SKM-1 (cell line): Measurements from ENCODE around the gene WWOX.

Source experiments
- DNase-seq: peaks from one replicate; lab custom pipeline; 2025; ENCODE audit not compliant: unreplicated experiment; lab: John Stamatoyannopoulos, UW

Gene WWOX

DNA sequence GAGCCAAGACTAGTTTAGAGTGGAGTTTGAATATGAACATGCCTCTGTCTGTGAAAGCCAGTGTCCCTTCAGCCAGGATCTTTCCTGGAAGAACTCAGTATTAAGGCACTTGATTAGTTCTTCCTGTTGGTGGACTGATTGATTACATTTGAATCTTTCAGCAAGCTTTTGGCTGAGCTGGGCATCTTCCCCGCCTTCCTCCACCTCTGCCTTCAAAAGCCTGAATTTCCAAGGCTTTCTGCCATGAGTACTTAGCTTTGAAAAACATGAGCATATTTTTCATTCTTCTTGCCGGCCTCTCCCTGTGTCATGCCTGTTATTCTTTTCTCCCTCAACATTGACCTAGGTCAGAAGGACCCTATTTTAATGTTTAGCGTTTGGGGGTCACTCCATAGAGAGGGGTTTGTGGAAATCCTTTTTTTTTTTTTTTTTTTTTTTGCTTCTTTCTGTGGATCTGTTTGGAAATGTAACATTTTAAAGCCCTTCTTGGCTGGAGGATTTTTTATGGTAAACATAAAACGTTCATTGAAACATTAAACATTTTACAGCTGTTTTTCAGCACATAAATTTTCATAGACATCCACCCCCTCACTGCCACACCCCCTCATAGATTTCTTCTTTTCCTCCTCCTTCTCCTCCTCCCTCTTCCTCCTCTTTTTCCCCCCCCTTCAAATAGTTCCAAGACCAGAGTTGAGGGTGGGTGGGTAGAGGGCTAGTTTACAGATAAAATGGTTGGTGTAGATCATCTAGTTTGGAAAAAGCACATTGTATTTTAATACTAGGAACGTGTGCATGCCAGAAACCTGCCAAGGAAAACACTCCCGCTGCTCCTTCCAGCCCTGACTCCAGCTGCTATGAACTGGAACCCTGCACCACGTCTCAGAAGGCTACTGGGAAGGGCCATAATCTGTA, 645.9 kb downstream of the WWOX start:
- no peak for DNase-seq

- no peak for DNase-seq
Observed at GRCh38 chr16:78746718-78747117, 647.3 kb downstream of the WWOX start.

- DNase-seq = no peak
Observed at GRCh38 chr16:78748220-78748929, 648.9 kb downstream of the WWOX start.

DNA sequence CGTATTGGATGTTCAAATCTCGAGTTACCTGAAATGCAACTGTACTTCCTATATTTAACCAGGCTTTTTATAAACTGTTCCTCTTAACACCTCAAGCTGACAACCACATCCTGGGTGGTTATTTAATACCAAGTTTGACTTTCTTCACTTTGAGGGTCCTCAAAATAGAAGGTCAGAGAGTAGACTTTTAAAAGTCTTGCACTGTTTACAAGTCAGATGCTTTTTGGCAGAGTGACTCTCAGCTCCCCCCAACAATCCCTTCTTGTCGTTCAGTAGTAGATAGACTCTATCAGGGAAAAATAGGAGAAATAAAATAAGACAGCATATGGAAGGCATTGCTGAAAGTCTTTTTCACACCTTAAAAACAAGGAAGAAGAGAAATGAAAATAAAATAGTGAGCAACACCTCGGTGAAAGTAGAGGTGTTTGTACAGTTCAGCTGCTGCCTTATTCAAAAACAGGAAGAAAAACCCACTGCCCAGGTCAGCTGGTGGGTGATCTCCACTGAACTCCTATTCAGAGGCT, 650.4 kb downstream of the WWOX start:
- no peak for DNase-seq

- DNase-seq = no peak
Observed at GRCh38 chr16:78750611-78751010, 651.2 kb downstream of the WWOX start.

GRCh38 chr16:78751601-78752000, 652.1 kb downstream of the WWOX start:
- DNase-seq = no peak

GRCh38 chr16:78754713-78755112, 655.3 kb downstream of the WWOX start:
- DNase-seq = no peak

DNA sequence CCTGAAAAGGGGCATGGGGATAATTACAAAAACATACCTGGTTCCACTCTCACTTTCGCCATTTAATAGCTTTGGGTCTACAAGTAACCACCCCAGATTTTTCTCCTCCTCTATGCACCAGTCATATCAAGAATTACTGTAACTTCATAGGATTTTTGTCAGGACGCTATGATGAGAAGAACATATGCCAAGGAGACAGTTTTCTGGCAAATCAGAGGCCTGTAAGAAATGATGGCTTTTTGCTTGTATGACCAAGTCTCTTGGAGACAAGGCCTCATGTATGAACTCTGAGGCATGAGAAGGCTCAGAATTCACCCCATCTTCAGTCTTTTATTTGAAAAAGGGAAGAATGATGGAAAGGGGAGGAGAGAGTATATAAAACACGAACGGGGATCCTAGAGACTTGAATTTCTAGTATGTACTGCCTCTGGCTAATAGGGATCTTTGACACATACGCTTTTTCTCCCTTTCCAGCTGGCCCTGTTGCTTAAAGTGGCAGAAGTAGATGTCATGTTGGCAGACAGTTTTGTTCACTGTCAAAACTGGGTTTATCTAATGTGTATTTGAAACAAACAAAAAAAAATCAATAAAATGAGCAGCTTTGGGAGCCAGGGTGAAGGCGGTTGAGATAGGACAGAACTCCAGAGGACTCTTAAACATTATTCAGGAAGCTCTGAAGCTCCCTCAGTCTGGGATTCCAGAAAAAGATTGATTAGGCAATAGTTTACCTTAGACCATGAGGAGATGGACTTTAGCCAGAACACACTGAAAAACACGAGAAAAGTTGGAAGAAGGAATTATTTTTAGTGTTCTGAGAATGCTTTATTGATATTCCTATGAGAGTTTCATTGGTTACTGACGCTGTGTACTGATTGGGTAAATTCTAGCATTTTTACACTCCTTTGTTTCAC, 656.6 kb downstream of the WWOX start:
- DNase-seq = no peak

GRCh38 chr16:78759596-78759995, 660.1 kb downstream of the WWOX start:
- no peak for DNase-seq

DNA sequence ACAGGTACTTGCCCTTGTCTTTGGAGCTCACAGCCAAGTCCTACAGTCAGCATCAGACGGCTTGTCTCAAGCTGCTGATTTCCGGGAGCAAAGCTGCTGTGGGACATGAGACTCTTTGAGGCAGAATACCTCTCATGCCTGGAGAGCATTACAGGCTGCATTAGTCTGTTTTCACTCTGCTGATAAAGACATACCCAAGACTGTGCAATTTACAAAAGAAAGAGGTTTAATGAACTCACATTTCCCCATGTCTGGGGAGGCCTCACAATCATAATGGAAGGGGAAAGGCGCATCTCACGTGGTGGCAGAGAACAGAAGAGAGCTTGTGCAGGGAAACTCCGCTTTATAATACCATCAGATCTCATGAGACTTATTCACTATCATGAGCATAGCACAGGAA, 661.2 kb downstream of the WWOX start:
- no peak for DNase-seq

DNA sequence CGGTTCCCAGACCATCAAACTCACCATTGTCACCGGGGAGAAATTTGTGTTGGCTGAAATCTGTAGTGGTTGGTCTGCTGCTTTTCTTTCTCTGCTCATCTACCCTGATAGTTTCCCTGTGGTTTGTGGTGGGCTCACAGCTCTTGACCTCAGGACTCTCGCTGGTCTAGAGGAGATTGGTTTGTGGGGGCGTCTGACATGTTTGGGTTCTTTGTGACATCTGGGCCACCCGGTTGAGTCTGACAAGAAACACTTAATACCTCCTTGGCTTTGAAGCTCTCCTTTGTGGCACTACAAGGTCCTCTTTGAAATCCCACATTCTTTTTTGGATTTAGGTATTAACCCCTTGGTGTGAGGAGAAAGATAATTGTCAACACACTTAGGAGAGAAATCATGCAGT, 662.0 kb downstream of the WWOX start:
- no peak for DNase-seq

DNA sequence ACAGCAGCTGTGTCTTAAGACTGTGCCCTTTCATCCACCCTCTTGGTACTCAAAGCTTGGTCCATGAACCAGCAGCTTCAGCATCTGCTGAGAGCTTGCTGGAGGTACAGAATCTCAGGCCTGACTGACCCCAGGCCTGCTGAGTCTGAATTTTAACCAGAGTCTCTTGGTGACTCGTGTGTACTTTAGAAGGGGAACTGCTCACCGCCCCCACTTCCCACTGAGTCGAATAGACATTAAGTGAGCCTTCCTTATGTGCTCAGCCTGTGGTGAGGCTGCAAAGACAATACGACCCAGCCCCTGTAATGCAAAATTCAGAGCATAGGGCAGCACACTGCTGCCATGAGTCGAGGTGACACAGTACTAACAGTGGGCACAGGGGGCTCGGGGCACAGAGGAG, 662.8 kb downstream of the WWOX start:
- DNase-seq = no peak

- DNase-seq = no peak
Observed at GRCh38 chr16:78763821-78764440, 664.5 kb downstream of the WWOX start.

DNA sequence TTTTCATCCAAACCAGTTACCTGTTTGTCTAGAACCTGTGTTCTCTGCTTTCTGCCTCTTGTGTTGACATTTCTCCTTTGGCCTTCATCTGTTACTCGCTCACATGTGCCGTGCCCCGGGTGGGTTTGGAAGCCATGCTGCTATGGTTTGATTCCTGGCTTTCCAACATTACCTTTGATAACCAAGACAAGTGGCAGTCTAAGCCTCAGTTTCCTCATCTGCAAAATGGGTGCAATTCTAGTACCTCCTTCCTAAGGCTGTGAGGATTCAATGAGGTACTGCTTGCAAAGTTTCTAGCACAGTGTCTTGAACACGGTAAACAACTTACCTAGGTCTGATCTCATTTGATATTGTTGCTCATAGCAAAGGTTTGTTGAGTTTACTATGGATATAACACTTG, 665.0 kb downstream of the WWOX start:
- no peak for DNase-seq

- DNase-seq = no peak
Observed at GRCh38 chr16:78768226-78768625, 668.8 kb downstream of the WWOX start.

GRCh38 chr16:78768718-78769117, 669.3 kb downstream of the WWOX start:
- no peak for DNase-seq

DNA sequence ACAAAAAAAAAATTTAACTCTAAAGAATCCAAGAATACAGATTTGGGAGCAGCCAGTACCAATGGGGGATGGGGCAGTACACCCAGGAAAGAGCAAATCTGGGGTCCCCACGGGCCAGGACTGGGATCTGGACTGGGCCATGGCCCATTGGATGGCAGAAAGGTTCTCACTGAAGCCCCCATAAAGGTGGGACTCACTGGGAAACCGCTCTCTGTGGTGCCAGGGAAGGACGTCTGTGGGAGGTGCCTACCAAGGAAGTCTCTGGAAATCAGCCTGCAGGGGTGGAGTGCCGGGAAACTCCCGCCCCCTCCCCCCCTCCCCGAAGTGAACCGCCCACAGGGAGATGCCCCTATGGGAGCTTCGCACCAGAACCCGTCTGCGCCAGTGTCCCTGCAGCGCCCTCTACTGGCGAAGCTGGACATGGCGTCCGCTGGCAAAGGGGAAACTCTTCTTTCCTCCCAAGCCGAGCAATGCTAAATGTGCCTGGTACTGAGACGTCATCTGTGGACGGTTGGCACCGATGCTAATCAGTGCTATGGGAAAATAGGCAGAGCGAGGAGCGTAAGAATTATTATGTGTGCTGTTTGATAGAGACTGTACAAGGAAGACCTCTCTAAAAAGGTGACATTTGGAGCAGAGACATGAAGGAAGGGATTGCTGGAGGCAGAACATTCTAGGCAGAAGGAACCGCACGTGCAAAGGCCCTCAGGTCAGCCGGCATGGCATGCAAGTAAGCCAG, 671.1 kb downstream of the WWOX start:
- DNase-seq = peak; percentile 69

DNA sequence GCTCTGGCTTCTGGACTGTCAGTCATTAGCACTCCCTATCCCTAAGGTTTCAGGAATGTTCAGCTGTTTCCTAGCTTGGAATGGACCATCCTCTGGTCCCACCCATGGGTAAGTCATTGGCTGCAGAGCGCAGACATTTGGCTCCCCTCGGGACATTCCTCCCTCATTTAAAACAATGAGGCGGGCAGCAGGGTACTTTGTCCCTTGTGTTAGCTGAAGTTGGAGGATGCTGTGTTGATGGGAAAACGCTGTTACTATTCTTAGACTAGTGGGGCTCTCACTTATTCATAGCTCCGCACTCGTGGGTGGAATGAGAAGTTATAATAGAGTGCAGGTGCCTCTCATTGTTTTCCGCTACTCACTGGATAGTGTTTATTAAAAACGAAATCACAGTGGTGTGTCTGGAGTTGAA, 673.8 kb downstream of the WWOX start:
- DNase-seq = no peak

GRCh38 chr16:78773706-78774105, 674.3 kb downstream of the WWOX start:
- DNase-seq = no peak

DNA sequence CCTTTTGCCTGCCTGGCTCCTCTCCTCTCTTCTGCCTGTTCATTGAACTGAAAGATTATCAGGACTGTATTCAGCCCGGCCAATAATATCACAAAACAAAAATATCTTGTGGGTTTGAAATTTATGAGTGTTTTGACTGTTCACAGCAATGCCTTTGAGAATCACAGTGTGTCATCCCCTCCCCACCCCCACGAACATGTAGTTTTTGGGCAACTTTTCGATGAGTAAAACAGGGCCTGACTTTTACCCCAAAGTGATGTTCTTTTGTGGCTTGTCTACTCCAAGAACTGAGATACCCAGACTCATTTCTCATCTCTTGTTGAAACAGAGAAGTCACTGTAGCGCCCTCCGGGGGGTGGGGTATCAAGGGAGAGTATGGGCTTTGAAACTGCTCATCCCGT, 675.7 kb downstream of the WWOX start:
- DNase-seq = no peak
